H9 (cell line): ENCODE results near the gene LIF. TPM values are rescaled to one million over a fixed set of nuclear protein-coding genes. Genes with fewer than 3 reads are reported as not detected.
A peak's percentile ranks its signal among the peaks of the same experiment; 100 is the strongest.

Experiments used
- DNase-seq: peaks from one replicate; pipeline ENCODE4 v3.0.0-alpha.2; 2017
- H2AFZ ChIP-seq: one replicate; pipeline ENCODE4 v1.6.1; 2013; ENCODE audit warnings: mild to moderate bottlenecking, low read length, control low read depth, moderate library complexity
- H2AK5ac ChIP-seq: 2 replicates; pipeline ENCODE4 v1.6.1; 2013; ENCODE audit warnings: low read length, control low read depth, mixed read lengths; ENCODE audit not compliant: insufficient read length
- H2BK120ac ChIP-seq: one replicate; pipeline ENCODE4 v1.6.1; 2013; ENCODE audit warnings: low read depth, mild to moderate bottlenecking, low read length, control low read depth, inconsistent platforms; ENCODE audit not compliant: poor library complexity, severe bottlenecking
- H2BK12ac ChIP-seq: 2 replicates; pipeline ENCODE4 v1.6.1; 2013; ENCODE audit warnings: low read length, control low read depth, mixed read lengths, low read depth; ENCODE audit not compliant: insufficient read length
- H2BK15ac ChIP-seq: 2 replicates; pipeline ENCODE4 v1.6.1; 2013; ENCODE audit warnings: low read depth, low read length, control low read depth
- H2BK20ac ChIP-seq: one replicate; pipeline ENCODE4 v1.6.1; 2013; ENCODE audit warnings: low read depth, mild to moderate bottlenecking, low read length, control low read depth, inconsistent platforms; ENCODE audit not compliant: poor library complexity, severe bottlenecking
- H2BK5ac ChIP-seq: 2 replicates; pipeline ENCODE4 v1.6.1; 2013; ENCODE audit warnings: low read length, control low read depth, mixed read lengths; ENCODE audit not compliant: insufficient read length
- H3K14ac ChIP-seq: 2 replicates; pipeline ENCODE4 v1.6.1; 2013; ENCODE audit warnings: low read length, control low read depth; ENCODE audit not compliant: insufficient read depth
- H3K18ac ChIP-seq: 2 replicates; pipeline ENCODE4 v1.6.1; 2013; ENCODE audit warnings: low read depth, mild to moderate bottlenecking, mixed read lengths, low read length, control low read depth; ENCODE audit not compliant: insufficient read length
- H3K23ac ChIP-seq: 2 replicates; pipeline ENCODE4 v1.6.1; 2013; ENCODE audit warnings: low read length, control low read depth, mixed read lengths, low read depth; ENCODE audit not compliant: insufficient read length
- H3K23me2 ChIP-seq: 2 replicates; pipeline ENCODE4 v1.6.1; 2013; ENCODE audit warnings: low read depth, mild to moderate bottlenecking, mixed read lengths, low read length, control low read depth; ENCODE audit not compliant: insufficient read length, poor library complexity, severe bottlenecking
- H3K27ac ChIP-seq: 2 replicates; pipeline ENCODE4 v1.5.1; 2013; ENCODE audit warnings: low read length, control low read depth, mixed read lengths, low read depth; ENCODE audit not compliant: insufficient read length
- H3K27me3 ChIP-seq: 2 replicates; pipeline ENCODE4 v1.6.1; 2013; ENCODE audit warnings: low read length, control low read depth, inconsistent platforms; ENCODE audit not compliant: insufficient read depth
- H3K4ac ChIP-seq: 2 replicates; pipeline ENCODE4 v1.6.1; 2013; ENCODE audit warnings: low read depth, mild to moderate bottlenecking, control low read depth, inconsistent platforms, low read length, moderate library complexity
- H3K4me1 ChIP-seq: 2 replicates; pipeline ENCODE4 v1.6.1; 2013; ENCODE audit warnings: low read length, control low read depth, inconsistent platforms; ENCODE audit not compliant: insufficient read depth
- H3K4me2 ChIP-seq: 2 replicates; pipeline ENCODE4 v1.6.1; 2013; ENCODE audit warnings: low read length, control low read depth, mixed read lengths; ENCODE audit not compliant: insufficient read length, insufficient read depth
- H3K56ac ChIP-seq: 2 replicates; pipeline ENCODE4 v1.6.1; 2013; ENCODE audit warnings: low read depth, mild to moderate bottlenecking, mixed read lengths, low read length, control low read depth; ENCODE audit not compliant: insufficient read length
- H3K79me1 ChIP-seq: 2 replicates; pipeline ENCODE4 v1.6.1; 2013; ENCODE audit warnings: low read depth, mild to moderate bottlenecking, moderate library complexity, low read length, control low read depth, inconsistent platforms; ENCODE audit not compliant: insufficient read depth, poor library complexity, severe bottlenecking
- H3K79me2 ChIP-seq: 2 replicates; pipeline ENCODE4 v1.6.1; 2013; ENCODE audit warnings: low read length, control low read depth, inconsistent platforms; ENCODE audit not compliant: insufficient read depth
- H3K9ac ChIP-seq: 2 replicates; pipeline ENCODE4 v1.6.1; 2013; ENCODE audit warnings: low read length, control low read depth, mixed read lengths; ENCODE audit not compliant: insufficient read length; ENCODE audit errors: extremely low read depth
- H3K9me3 ChIP-seq: one replicate; pipeline ENCODE4 v1.6.1; 2013; ENCODE audit warnings: low read depth, low read length, inconsistent platforms; ENCODE audit not compliant: control insufficient read depth
- H3T11ph ChIP-seq: one replicate; pipeline ENCODE4 v1.6.1; 2013; ENCODE audit warnings: mild to moderate bottlenecking, low read length, control low read depth, inconsistent platforms
- H4K20me1 ChIP-seq: one replicate; pipeline ENCODE4 v1.6.1; 2013; ENCODE audit not compliant: control insufficient read depth, insufficient read length, insufficient read depth
- H4K5ac ChIP-seq: 2 replicates; pipeline ENCODE4 v1.6.1; 2013; ENCODE audit warnings: low read depth, mild to moderate bottlenecking, mixed read lengths, low read length, control low read depth; ENCODE audit not compliant: insufficient read length
- H4K8ac ChIP-seq: replicated peaks from 2 replicates; pipeline ENCODE4 v1.6.1; 2013; ENCODE audit warnings: low read length, control low read depth, mixed read lengths, low read depth; ENCODE audit not compliant: insufficient read length
- H4K91ac ChIP-seq: 2 replicates; pipeline ENCODE4 v1.6.1; 2013; ENCODE audit warnings: low read depth, mild to moderate bottlenecking, moderate library complexity, mixed read lengths, low read length, control low read depth; ENCODE audit not compliant: insufficient read length
- H3K27ac Mint-ChIP-seq, 3 experiments: 2 replicates in 2 of 3; 3 replicates in 1 of 3; pipeline ENCODE4 v1.8.0; 2020 to 2021; ENCODE audit warnings: mixed read lengths in 3 of 3, mild to moderate bottlenecking in 1 of 3, moderate library complexity in 1 of 3
- H3K27me3 Mint-ChIP-seq: 2 replicates; pipeline ENCODE4 v1.8.0; 2021; ENCODE audit warnings: low read depth, mild to moderate bottlenecking, moderate library complexity, mixed read lengths
- H3K36me3 Mint-ChIP-seq, 3 experiments: 2 replicates in 2 of 3; 3 replicates in 1 of 3; pipeline ENCODE4 v1.8.0; 2020 to 2021; ENCODE audit warnings: low read depth in 3 of 3, mixed read lengths in 3 of 3; ENCODE audit not compliant: insufficient read depth in 1 of 3
- H3K4me1 Mint-ChIP-seq, 2 experiments: 2 replicates each; pipeline ENCODE4 v1.8.0; 2020; ENCODE audit warnings: mixed read lengths in 2 of 2
- H3K4me3 Mint-ChIP-seq, 2 experiments: 2 replicates in 1 of 2; 3 replicates in 1 of 2; pipeline ENCODE4 v1.8.0; 2020 to 2021; ENCODE audit warnings: mild to moderate bottlenecking in 2 of 2, mixed read lengths in 2 of 2, moderate library complexity in 1 of 2
- H3K9me3 Mint-ChIP-seq, 2 experiments: 2 replicates in 1 of 2; 3 replicates in 1 of 2; pipeline ENCODE4 v1.8.0; 2020; ENCODE audit warnings: mild to moderate bottlenecking in 2 of 2, mixed read lengths in 2 of 2, moderate library complexity in 1 of 2
- CTCF ChIP-seq: fragments of 200-600 bp; sonication (generic); conservative IDR thresholded peaks from 3 replicates; pipeline ENCODE4 v1.8.0; 2021; ENCODE audit warnings: antibody characterized with exemption, mild to moderate bottlenecking
- WGBS: extraction: QIAGEN DNeasy Blood & Tissue Kit; methylation state at CpG from one replicate; pipeline ENCODE4 v1.1.7; 2013; ENCODE audit warnings: missing lambda C conversion rate, low lambda C conversion rate, mixed read lengths; ENCODE audit not compliant: insufficient read length; ENCODE audit errors: extremely low coverage; 5-methylcytosine and 5-hydroxymethylcytosine counted together
- total RNA-seq: library from RNA; stranded (reverse); gene quantifications from 2 replicates; pipeline ENCODE4 v1.2.1, GENCODE V29; 2021

The LIF gene
- total RNA-seq, 1 experiment from 2014 or later, result 6.1 TPM

GRCh38 chr22:30253205-30253852 is 6.8 kb upstream of the LIF start:
- H3K14ac ChIP-seq, result no peak overlapping the region; the same call in 1 of the 2 replicates
- no peak overlapping the region for H3T11ph ChIP-seq
- H3K23me2 ChIP-seq, result no peaks in the 10 kb centered on the region
- H4K8ac ChIP-seq, result no peak overlapping the region
- no peak overlapping the region for H2BK120ac ChIP-seq
- H4K91ac ChIP-seq, result no peak overlapping the region
- no peaks in the 10 kb centered on the region for H3K27me3 ChIP-seq
- no peak overlapping the region for H2AK5ac ChIP-seq
- H2BK12ac ChIP-seq, result no peak overlapping the region
- no peaks in the 10 kb centered on the region; a peak in 1 of 5 replicates for H3K9me3 Mint-ChIP-seq
- no peaks in the 10 kb centered on the region for H3K79me2 ChIP-seq
- H2BK15ac ChIP-seq, result no peak overlapping the region
- no CpG with 5 or more reads among the region's 22 CpGs for WGBS
- H3K18ac ChIP-seq, result no peak overlapping the region
- H3K4me1 ChIP-seq, result peaks cover 3% of the 10 kb centered on the region; the same call in 1 of the 2 replicates
- no peak overlapping the region for H3K4me2 ChIP-seq
- no peak overlapping the region for H2AFZ ChIP-seq
- H3K9ac ChIP-seq, result no peak overlapping the region
- no peak overlapping the region for H3K4ac ChIP-seq
- H3K27me3 Mint-ChIP-seq, result peaks cover 7% of the 10 kb centered on the region
- H2BK5ac ChIP-seq, result no peak overlapping the region
- H4K5ac ChIP-seq, result no peak overlapping the region
- H4K20me1 ChIP-seq, result no peaks in the 10 kb centered on the region
- no peak overlapping the region for H3K23ac ChIP-seq
- H3K9me3 ChIP-seq, result no peaks in the 10 kb centered on the region
- H3K79me1 ChIP-seq, result no peaks in the 10 kb centered on the region
- H2BK20ac ChIP-seq, result no peak overlapping the region
- H3K4me3 Mint-ChIP-seq, result no peak overlapping the region; a peak in 1 of 5 replicates
- peak overlapping the region in 1 of 3 experiments; percentile 2; a peak in 1 of 7 replicates for H3K27ac Mint-ChIP-seq
- TF ChIP-seq CTCF, result no peak
- H3K27ac ChIP-seq, result no peak overlapping the region
- no peak overlapping the region for H3K56ac ChIP-seq
- H3K4me1 Mint-ChIP-seq, result peaks cover 21 to 33% of the 10 kb centered on the region in 2 experiments
- no peak for DNase-seq
- no peaks in the 10 kb centered on the region for H3K36me3 Mint-ChIP-seq
